GM21717 (cell line): ENCODE measurements around the gene CELA1.
"Not testable (repeated sequence)": the region's sequence is repeated elsewhere in the genome, so short reads cannot be mapped to it uniquely, and the experiment has no call there.

Source experiments
- ATAC-seq: cut with Tn5 transposase; IDR thresholded peaks from one replicate; pipeline ENCODE4 v1.9.1; 2021; ENCODE audit warnings: mild to moderate bottlenecking, moderate library complexity; ENCODE audit not compliant: unreplicated experiment

Gene CELA1

DNA sequence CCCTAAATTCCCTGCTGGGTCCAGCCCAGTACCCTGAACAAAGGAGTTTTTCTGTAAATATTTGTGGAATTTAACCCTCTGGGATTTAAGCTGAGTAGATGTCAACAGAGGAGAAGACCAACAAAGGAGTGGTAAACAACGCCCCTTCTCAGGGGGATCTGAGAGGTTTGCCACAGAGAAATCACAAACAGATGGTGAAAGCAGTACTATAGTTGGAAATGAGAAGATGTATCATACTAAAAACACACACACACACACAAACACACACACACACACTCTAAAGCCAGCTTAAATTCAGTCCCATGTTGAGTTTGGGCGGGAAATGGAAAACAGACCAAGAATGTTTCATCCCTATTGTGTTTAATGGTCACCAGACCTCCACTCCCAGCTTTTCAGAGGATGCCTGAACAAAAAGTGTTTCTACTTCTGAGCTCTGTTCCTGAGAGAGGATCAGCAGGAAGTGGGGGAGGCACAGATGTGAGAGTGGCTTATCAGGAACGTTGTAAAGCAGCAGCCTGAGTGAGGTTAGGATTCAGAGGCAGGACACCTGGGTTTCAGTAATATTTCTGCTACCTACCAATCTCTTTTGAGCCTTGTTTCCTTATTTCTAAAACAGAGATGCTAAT, 25.7 kb downstream of the CELA1 start:
- no peak for ATAC-seq

DNA sequence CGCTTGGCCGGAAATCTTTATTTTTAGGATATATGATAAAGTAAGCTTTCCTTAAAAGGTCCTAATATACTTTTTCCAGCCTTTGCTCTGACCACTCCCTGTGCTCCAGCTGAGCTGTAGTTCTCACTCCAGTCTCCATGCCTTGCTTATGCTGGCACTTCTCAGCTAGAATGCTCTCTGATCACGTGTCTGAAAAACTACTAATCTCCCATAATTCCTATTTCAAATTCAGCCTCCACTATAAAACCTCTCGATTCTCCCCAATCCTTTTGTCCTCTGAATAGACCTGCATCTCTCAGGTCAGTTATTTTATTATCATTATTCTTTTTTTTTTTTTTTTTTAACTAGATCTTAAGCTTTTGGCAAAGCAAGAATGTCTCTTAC, 26.2 kb downstream of the CELA1 start:
- no peak for ATAC-seq

DNA sequence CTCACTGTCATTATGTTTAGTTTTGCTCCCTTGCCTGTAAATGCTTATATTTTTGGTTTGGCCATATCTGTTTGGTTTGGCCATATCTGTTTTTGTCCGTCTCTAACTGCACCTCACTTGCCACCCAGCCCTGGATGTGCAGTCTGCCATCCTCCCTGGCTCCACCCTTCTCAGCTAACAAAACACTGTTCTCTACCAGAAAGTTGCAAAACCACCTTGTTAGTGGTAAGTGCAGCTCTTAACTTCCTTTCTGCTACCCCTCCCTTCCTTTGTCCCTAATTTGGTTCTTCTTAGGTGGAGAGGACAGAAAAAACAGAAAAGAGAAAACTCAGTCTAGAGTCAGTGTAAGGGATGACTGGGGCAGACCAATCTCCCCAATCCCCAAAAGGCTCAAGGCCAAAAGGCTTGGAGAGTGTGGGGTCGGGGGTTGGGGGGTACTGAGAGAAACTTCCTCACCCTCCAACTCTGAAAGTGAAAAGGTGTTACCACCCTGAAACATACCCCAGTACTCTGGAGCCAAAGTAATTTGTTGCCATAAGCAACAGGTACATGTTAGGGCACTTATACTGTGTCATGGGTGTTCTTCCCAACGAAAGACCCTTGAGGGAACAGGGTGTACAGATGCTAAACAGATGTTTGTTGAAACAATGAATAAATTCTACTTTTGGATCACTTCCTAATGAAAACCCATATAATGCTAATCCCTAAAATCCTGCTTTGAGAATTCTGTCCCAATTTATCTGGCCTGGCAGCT, 27.5 kb downstream of the CELA1 start:
- no peak for ATAC-seq

- not testable (repeated sequence) for ATAC-seq
Observed at GRCh38 chr12:51318057-51318806, 28.2 kb downstream of the CELA1 start.

GRCh38 chr12:51311389-51311788, 35.1 kb downstream of the CELA1 start:
- ATAC-seq: no peak

DNA sequence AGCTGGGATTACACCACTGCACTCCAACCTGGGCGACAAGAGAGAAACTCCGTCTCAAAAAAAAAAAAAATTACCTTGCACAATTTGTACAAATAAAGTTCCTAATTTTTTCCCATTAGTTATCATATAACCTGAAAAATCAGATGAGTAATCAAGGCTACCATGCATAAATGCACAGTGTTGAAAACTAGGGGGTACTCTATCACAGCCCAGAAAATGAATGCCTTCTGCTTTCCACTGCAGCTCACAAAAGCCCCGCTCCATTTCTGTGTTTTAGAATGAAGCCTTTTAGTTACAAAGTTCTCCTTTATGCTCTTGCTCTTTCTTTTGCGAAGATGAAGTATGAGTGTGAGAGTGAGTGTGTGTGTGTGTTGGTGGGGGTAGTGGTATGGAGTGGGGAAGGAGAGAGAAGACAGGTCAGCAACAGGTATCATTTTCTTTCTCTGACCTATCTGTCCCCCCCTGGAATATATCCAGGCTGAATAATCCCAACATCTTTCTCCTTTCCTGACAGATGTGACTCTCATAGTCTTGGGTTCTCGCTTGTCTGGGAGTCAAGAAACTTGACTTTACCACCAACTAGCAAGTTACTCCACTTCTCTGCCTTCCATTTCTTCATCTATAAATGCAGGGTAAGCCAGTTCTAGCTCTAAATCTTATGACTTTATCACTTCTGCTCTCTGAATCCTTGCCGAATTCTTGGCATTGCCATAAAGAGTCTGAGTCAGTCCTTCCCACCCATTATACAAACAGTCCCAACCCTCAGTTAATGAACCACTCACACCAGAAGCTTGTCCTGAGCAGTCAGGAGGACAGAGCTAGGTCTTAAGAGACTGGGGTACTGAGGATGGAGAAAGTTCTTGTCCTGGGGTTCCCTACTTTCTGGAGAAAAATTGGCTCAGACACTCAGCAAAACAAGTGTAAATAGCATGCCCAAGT, 38.6 kb downstream of the CELA1 start:
- ATAC-seq: no peak

GRCh38 chr12:51306507-51306906, 40.0 kb downstream of the CELA1 start:
- no peak for ATAC-seq

GRCh38 chr12:51300768-51301167, 45.7 kb downstream of the CELA1 start:
- not testable (repeated sequence) for ATAC-seq

DNA sequence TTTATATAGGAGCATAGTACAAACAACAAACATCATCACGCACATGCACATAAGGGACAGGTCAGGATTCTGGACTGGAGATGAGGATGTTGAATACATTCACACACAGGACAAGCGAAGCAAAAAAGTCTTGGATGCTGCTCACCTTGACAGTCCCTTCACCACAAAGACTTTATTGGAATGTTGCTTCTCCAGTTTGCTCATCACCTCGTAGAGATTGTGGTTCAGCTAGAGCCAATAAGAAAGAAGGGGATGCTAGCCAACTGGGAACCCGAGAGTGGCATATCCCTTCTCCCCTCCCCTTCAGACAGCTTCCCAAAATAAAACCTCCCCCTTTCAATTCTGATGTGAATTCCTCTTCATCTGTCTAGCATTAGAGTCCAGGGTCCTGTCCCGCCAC, 50.8 kb downstream of the CELA1 start:
- ATAC-seq: no peak

DNA sequence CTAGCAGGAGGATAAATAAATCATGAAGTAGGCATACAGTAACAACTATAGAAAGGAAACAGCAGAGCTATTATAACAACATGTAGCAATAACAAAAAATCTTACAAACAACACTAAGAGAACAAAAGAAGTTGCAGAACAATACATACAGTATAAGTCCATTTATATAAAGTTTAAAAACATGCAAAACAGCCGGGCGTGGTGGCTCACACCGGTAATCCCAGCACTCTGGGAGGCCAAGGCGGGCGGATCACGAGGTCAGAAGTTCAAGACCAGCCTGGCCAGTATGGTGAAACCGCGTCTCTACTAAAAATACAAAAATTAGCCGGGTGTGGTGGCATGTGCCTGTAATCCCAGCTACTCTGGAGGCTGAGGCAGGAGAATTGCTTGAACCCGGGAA, 52.4 kb downstream of the CELA1 start:
- not testable (repeated sequence) for ATAC-seq

DNA sequence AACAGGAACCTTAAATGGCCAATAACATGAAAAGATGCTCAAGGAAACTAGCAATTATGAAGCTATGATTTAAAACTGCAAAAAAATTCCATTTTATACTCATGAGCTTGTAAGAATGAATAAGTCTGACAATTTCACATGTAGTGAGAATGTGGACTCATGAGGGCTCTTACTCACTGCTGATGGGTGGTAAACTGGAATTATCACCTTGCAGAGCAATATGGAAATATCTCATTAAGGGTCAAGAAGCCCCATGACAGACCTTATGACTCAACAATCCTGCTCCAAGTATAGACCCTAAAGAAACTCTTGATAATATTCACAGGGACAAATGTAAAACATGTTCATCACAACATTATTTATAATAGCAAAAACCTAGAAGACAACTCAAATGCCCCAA, 52.8 kb downstream of the CELA1 start:
- no peak for ATAC-seq

DNA sequence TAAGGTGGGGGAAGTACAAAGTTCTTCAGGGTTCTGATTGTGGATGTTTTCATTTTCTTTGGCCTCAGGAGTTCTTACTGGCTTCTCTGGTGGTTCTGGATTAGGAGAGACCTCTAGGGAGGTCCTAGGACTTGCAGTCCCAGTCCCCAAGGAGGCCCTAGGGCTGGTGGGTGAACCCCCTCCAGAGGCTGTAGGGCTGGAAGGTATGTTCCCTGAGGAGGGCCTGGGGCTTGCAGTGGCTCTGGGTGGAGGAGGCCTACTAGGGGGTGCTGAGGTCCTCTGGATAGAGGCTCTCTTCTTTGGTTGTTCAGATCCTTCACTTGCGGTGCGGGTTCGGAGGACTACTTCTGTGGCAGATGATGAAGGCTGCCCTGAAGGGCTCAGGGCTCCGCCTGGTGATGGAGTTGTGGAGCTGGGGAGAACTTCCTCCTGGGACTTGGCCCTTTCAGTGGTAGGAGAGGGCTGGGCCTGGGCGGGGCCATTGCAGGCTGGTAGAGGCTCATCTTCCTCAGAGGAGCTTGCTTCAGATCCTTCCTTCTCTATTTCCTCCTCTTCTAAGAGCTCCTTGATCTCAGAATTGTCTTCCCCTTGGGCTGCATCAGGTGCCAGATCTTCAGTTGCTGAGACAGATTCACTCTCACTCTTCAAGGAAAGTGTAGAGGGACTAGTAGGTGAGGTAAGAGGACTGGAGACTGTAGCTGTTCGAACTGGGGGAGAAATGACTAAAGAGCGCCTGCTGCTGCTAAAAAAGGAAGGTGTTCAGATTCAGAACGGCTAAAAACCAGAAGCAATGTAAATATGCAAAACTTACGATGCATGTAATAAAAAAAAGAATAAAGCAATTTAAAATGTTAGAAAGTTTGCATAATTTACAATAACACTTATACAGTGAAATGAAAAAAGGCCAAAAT, 54.6 kb downstream of the CELA1 start:
- not testable (repeated sequence) for ATAC-seq

DNA sequence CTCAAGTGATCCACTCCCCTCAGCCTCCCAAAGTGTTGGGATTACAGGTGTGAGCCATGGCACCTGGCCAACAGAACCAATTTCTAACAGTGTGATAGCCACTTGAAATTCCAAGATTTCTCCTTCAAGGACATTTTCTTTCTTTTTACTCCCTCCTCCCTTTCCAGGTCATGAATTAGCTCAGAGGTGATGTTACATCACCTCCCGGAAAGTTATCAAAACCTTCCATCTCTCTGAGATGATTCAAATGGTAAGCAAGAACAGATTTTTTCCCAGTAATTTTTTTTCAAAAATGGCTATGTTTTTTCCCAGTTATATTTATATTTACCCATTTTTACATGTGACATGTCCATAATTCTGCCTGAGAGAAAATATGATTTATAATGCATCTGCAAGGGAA, 60.6 kb downstream of the CELA1 start:
- no peak for ATAC-seq

GRCh38 chr12:51281202-51281924, 65.1 kb downstream of the CELA1 start:
- ATAC-seq: no peak
